PC-9 (cell line): ENCODE data around the gene SLC37A4. TPM values are rescaled to one million over a fixed set of nuclear protein-coding genes. Genes with fewer than 3 reads are reported as not detected.

Experiments used
- BruUV-seq: library from RNA; stranded (reverse); fragments of 400-500 nt; replicated peaks from 2 replicates; lab custom pipeline; 2021; lab: Mats Ljungman, UMichigan
- CTCF ChIA-PET: fragments of 300-600 bp; sonication (Branson Sonifier 250); formaldehyde crosslinking; loops from one replicate; lab custom pipeline; 2022; ENCODE audit warnings: antibody characterized with exemption; lab: Charles Lee
- POLR2A ChIA-PET: fragments of 300-600 bp; sonication (Branson Sonifier 250); formaldehyde crosslinking; loops from one replicate; lab custom pipeline; 2022; ENCODE audit warnings: antibody characterized with exemption; ENCODE audit not compliant: unreplicated experiment; lab: Charles Lee
- DNase-seq, 2 experiments: peaks; one replicate each; pipeline versions ENCODE4 v3.0.0 to v3.0.0-alpha.2; 2015 to 2022; ENCODE audit warnings: mixed read lengths in 1 of 2
- H2AFZ ChIP-seq: fragments of 200-600 bp; sonication (generic); 2 replicates; pipeline ENCODE4 v1.8.1; 2017; ENCODE audit warnings: antibody characterized with exemption
- H3F3A ChIP-seq: fragments of 200-600 bp; sonication (generic); 2 replicates; pipeline ENCODE4 v1.8.1; 2017; ENCODE audit warnings: antibody characterized with exemption, mild to moderate bottlenecking, low read depth; ENCODE audit not compliant: insufficient read depth
- H3K27ac ChIP-seq: fragments of 200-600 bp; sonication (generic); 2 replicates; pipeline ENCODE4 v1.6.1; 2016; ENCODE audit warnings: mixed run types
- H3K27me3 ChIP-seq: fragments of 200-600 bp; sonication (generic); 2 replicates; pipeline ENCODE4 v1.6.1; 2016; ENCODE audit warnings: low read depth, mixed run types; ENCODE audit not compliant: insufficient read depth
- H3K36me3 ChIP-seq: fragments of 200-600 bp; sonication (generic); 2 replicates; pipeline ENCODE4 v1.6.1; 2016; ENCODE audit warnings: low read depth, mixed run types
- H3K4me1 ChIP-seq: fragments of 200-600 bp; sonication (generic); replicated peaks from 2 replicates; pipeline ENCODE4 v1.6.1; 2016; ENCODE audit warnings: mixed run types; ENCODE audit not compliant: insufficient read depth
- H3K4me2 ChIP-seq: fragments of 200-600 bp; sonication (generic); 2 replicates; pipeline ENCODE4 v1.6.1; 2017; ENCODE audit warnings: mixed run types
- H3K4me3 ChIP-seq: fragments of 200-600 bp; sonication (generic); 2 replicates; pipeline ENCODE4 v1.6.1; 2016; ENCODE audit warnings: mixed run types
- H3K79me2 ChIP-seq: fragments of 200-600 bp; sonication (generic); 2 replicates; pipeline ENCODE4 v1.6.1; 2017; ENCODE audit warnings: low read depth, mixed run types
- H3K9me2 ChIP-seq: fragments of 200-600 bp; sonication (generic); 2 replicates; pipeline ENCODE4 v1.8.1; 2017; ENCODE audit warnings: mild to moderate bottlenecking; ENCODE audit not compliant: insufficient read depth
- H3K9me3 ChIP-seq: fragments of 200-600 bp; sonication (generic); 2 replicates; pipeline ENCODE4 v1.8.1; 2016; ENCODE audit warnings: low read depth; ENCODE audit not compliant: insufficient read depth
- H4K20me1 ChIP-seq: fragments of 200-600 bp; sonication (generic); 2 replicates; pipeline ENCODE4 v1.8.1; 2017; ENCODE audit not compliant: insufficient read depth
- EZH2 ChIP-seq: fragments of 200-600 bp; sonication (generic); IDR thresholded peaks from 2 replicates; pipeline ENCODE4 v1.8.0; 2017; ENCODE audit warnings: antibody characterized with exemption, low read depth
- intact Hi-C: fragments of 100-400 bp; cut with micrococcal nuclease; formaldehyde crosslinking; loops from one replicate; pipeline ENCODE4 v1.10.0; 2022; ENCODE audit not compliant: unreplicated experiment
- total RNA-seq: library from RNA; stranded (reverse); gene quantifications from 2 replicates; pipeline ENCODE4 v1.2.3, GENCODE V29; 2021
- TF ChIP-seq, protein P1 (sequence below): fragments of 200-600 bp; sonication (generic); conservative IDR thresholded peaks from 2 replicates; pipeline ENCODE4 v1.6.1; 2017; ENCODE audit warnings: mixed run types, antibody characterized with exemption, mild to moderate bottlenecking, moderate library complexity

SLC37A4 gene
- total RNA-seq, 1 experiment from 2014 or later: 24.3 TPM

- Histone ChIP-seq H3K27me3 (no peaks in the 10 kb centered on the region), H3K9me3 (no peaks in the 10 kb centered on the region), H3K4me1 (peaks cover 8% of the 10 kb centered on the region), H3K27ac (no peak overlapping the region), H3K4me3 (no peak overlapping the region), H3F3A (0 out of 2 replicates have a peak, but pooled peaks cover 5% of the 10 kb centered on the region), H3K36me3 (peaks cover 58% of the 10 kb centered on the region), H4K20me1 (peaks cover 11% of the 10 kb centered on the region; the same call in 1 of the 2 replicates), H3K4me2 (no peak overlapping the region), H3K79me2 (peaks cover 25% of the 10 kb centered on the region), H2AFZ (no peak overlapping the region), H3K9me2 (no peaks in the 10 kb centered on the region)
- DNase-seq: no peak
- intact Hi-C loops: no loop called here
- no TSS peak for BruUV-seq
- TF ChIP-seq EZH2: no peak
- TF ChIP-seq, protein P1, sequence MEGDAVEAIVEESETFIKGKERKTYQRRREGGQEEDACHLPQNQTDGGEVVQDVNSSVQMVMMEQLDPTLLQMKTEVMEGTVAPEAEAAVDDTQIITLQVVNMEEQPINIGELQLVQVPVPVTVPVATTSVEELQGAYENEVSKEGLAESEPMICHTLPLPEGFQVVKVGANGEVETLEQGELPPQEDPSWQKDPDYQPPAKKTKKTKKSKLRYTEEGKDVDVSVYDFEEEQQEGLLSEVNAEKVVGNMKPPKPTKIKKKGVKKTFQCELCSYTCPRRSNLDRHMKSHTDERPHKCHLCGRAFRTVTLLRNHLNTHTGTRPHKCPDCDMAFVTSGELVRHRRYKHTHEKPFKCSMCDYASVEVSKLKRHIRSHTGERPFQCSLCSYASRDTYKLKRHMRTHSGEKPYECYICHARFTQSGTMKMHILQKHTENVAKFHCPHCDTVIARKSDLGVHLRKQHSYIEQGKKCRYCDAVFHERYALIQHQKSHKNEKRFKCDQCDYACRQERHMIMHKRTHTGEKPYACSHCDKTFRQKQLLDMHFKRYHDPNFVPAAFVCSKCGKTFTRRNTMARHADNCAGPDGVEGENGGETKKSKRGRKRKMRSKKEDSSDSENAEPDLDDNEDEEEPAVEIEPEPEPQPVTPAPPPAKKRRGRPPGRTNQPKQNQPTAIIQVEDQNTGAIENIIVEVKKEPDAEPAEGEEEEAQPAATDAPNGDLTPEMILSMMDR: no peak
- ChIA-PET CTCF (no interaction called here), POLR2A (no interaction called here)
Observed at GRCh38 chr11:119052163-119052814, 21.6 kb upstream of the SLC37A4 start.

DNA sequence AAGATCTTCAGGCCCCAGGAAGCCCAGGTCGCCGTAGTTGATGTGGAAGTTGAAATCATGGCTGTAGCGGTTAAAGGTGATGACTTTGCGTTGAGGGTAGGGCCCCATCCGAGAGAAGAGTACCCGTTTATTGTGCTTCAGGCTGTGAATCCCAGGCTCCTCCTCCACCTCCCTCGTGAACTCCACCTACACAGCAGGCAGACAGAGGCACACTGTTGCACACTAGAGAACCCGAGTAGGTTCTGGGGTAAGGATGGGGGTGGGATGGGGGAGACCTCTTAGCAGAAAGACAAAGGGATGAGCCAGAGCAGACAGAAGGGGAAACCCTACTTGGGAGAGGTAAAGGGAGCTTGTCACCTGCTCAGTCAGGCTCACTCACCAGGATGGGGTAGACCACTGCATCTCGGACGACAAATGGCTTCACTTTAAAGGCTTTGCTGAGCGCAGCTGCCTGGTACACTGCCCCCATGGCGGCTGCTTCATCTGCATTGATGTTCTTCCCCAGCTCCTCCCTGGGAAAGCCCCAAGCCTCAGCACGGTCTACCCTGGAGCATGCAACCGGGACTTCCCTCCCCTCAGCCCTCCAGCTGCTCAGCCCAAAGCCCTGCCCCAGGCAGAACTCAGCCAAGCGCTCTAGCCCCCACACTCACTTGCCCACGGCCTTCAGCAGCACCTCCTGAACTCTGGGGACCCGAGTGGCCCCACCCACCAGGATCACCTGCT is 20.9 kb upstream of the SLC37A4 start:
- no TSS peak for BruUV-seq
- CTCF ChIA-PET: interaction anchor here (0.6 kb wide), 1 partner anchor 222 kb away, joined by 5 read pairs; no protein-coding TSS in a partner anchor
- Histone ChIP-seq H3F3A (peaks cover 8% of the 10 kb centered on the region; the same call in 1 of the 2 replicates), H3K4me3 (no peak overlapping the region), H3K9me2 (no peaks in the 10 kb centered on the region), H3K4me2 (no peak overlapping the region), H3K9me3 (no peaks in the 10 kb centered on the region), H3K79me2 (peaks cover 24% of the 10 kb centered on the region), H2AFZ (no peak overlapping the region), H3K27ac (no peak overlapping the region), H4K20me1 (peaks cover 11% of the 10 kb centered on the region; the same call in 1 of the 2 replicates), H3K36me3 (peaks cover 60% of the 10 kb centered on the region), H3K27me3 (no peaks in the 10 kb centered on the region), H3K4me1 (peaks cover 8% of the 10 kb centered on the region)
- intact Hi-C loops: no loop called here
- no peak for DNase-seq
- POLR2A ChIA-PET: no interaction called here
- TF ChIP-seq EZH2: no peak
- TF ChIP-seq, protein P1: no peak

GRCh38 chr11:119049081-119049480 is 18.4 kb upstream of the SLC37A4 start:
- TF ChIP-seq, protein P1: no peak
- no peak for TF ChIP-seq EZH2
- Histone ChIP-seq H3K36me3 (peaks cover 50% of the 10 kb centered on the region), H3F3A (peaks cover 12% of the 10 kb centered on the region; the same call in 1 of the 2 replicates), H3K79me2 (no peaks in the 10 kb centered on the region), H3K27ac (no peak overlapping the region), H4K20me1 (no peaks in the 10 kb centered on the region), H3K27me3 (no peaks in the 10 kb centered on the region), H3K4me1 (no peaks in the 10 kb centered on the region), H3K4me2 (no peak overlapping the region), H3K9me2 (no peaks in the 10 kb centered on the region), H2AFZ (no peak overlapping the region), H3K9me3 (no peaks in the 10 kb centered on the region), H3K4me3 (no peak overlapping the region)
- intact Hi-C loops: no loop called here
- POLR2A ChIA-PET: interaction anchor here (0.7 kb wide), 1 partner anchor 53 kb away, joined by 5 read pairs; the partner anchor contains the start of gene DPAGT1
- CTCF ChIA-PET: no interaction called here
- no peak for DNase-seq
- no TSS peak for BruUV-seq
